Measurements from ENCODE around the gene KRTAP10-1.

The KRTAP10-1 gene

DNA sequence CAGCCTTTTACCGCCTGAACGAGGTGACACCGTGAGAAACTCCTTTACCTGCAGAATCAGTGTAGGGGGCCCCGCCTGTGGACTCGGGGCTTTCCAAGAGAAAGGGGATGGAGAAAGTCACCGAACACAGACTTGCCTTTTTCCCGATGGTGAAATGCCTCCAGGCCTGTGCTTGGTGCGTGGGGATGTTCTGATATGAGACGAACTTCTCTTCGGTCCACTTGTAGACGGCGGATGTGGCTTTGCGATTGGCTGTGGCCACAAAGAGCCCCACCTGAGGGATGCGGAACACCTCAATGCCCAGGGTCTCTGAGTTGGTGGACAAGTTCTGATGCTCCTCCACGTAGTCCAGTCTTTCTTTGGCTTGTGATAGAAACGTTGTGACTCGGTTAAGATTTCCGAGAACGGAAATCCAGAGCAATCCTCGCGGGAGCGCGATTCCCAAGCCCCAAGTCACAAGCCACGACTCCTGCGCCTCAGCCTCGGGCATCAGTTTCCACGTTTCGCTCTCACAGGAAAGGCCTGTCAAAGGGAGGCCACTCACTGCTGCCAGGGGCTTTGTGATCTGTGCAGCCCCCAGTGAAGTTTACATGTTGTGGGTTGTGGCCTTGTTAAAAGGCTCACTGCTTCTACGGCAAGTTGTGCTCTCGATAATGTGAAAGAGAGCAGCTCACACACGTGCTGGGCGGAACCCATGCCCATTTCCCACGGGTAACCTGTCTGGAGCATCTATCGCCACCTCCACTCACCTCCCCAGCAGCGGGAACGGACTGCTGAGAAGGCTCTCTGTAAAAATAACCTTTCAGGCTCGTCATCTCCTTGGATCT lies 12.6 kb downstream of the KRTAP10-1 start:
- DNase-seq, result no peak
- Histone ChIP-seq H3K14ac (ENCODE audit: low read length) (no peak overlapping the region), H4K8ac (ENCODE audit: low read depth, low read length) (no peak overlapping the region), H4K91ac (ENCODE audit: low read depth, low read length) (no peak overlapping the region), H3K4me1 (ENCODE audit: control insufficient read depth in 1 of 2, insufficient read depth in 2 of 2, low read length in 2 of 2) (no peaks in the 10 kb centered on the region), H3K4me2 (ENCODE audit: low read length) (no peak overlapping the region), H3K4ac (ENCODE audit: low read depth, low read length) (no peak overlapping the region), H2AK5ac (ENCODE audit: low read length) (no peak overlapping the region), H4K12ac (ENCODE audit: low read depth, low read length) (no peak overlapping the region), H3K4me3 (ENCODE audit: low read depth, low read length) (no peak overlapping the region), H2BK12ac (ENCODE audit: low read length) (no peak overlapping the region), H3K79me1 (ENCODE audit: low read length) (no peaks in the 10 kb centered on the region), H3K27me3 (ENCODE audit: insufficient read depth, low read length) (no peaks in the 10 kb centered on the region), H3K18ac (ENCODE audit: low read length) (no peak overlapping the region), H2AFZ (ENCODE audit: insufficient read depth, low read length, poor library complexity) (no peak overlapping the region), H3K9ac (ENCODE audit: low read length) (no peak overlapping the region), H3K9me3 (ENCODE audit: insufficient read depth, low read depth, low read length) (no peaks in the 10 kb centered on the region), H3K36me3 (ENCODE audit: control insufficient read depth in 1 of 2, insufficient read depth in 2 of 2, low read length in 2 of 2) (no peaks in the 10 kb centered on the region), H2BK5ac (ENCODE audit: low read depth, low read length, poor library complexity) (no peak overlapping the region), H3K79me2 (ENCODE audit: control insufficient read depth, insufficient read depth, low read length, poor library complexity) (no peaks in the 10 kb centered on the region), H3K27ac (ENCODE audit: low read depth, low read length) (no peak overlapping the region), H3K23ac (ENCODE audit: low read length) (no peak overlapping the region), H2BK120ac (ENCODE audit: insufficient read depth, low read length, poor library complexity) (no peak overlapping the region)
- WGBS (ENCODE audit: extremely low coverage, insufficient coverage, insufficient read length), result no CpG with 5 or more reads among the region's 37 CpGs

GRCh38 chr21:44526096-44526997 lies 13.6 kb downstream of the KRTAP10-1 start:
- WGBS (ENCODE audit: extremely low coverage, insufficient coverage, insufficient read length), result no CpG with 5 or more reads among the region's 12 CpGs
- Histone ChIP-seq H3K79me1 (ENCODE audit: low read length) (no peaks in the 10 kb centered on the region), H3K14ac (ENCODE audit: low read length) (no peak overlapping the region), H3K9ac (ENCODE audit: low read length) (no peak overlapping the region), H4K91ac (ENCODE audit: low read depth, low read length) (no peak overlapping the region), H3K18ac (ENCODE audit: low read length) (no peak overlapping the region), H3K4ac (ENCODE audit: low read depth, low read length) (no peak overlapping the region), H4K12ac (ENCODE audit: low read depth, low read length) (no peak overlapping the region), H3K27ac (ENCODE audit: low read depth, low read length) (no peak overlapping the region), H2AFZ (ENCODE audit: insufficient read depth, low read length, poor library complexity) (no peak overlapping the region), H2AK5ac (ENCODE audit: low read length) (no peak overlapping the region), H3K27me3 (ENCODE audit: insufficient read depth, low read length) (no peaks in the 10 kb centered on the region), H4K8ac (ENCODE audit: low read depth, low read length) (no peak overlapping the region), H3K9me3 (ENCODE audit: insufficient read depth, low read depth, low read length) (no peaks in the 10 kb centered on the region), H2BK120ac (ENCODE audit: insufficient read depth, low read length, poor library complexity) (no peak overlapping the region), H3K36me3 (ENCODE audit: control insufficient read depth in 1 of 2, insufficient read depth in 2 of 2, low read length in 2 of 2) (no peaks in the 10 kb centered on the region), H3K4me3 (ENCODE audit: low read depth, low read length) (no peak overlapping the region), H2BK12ac (ENCODE audit: low read length) (no peak overlapping the region), H3K4me1 (ENCODE audit: control insufficient read depth in 1 of 2, insufficient read depth in 2 of 2, low read length in 2 of 2) (no peaks in the 10 kb centered on the region), H3K23ac (ENCODE audit: low read length) (no peak overlapping the region), H3K4me2 (ENCODE audit: low read length) (no peak overlapping the region), H2BK5ac (ENCODE audit: low read depth, low read length, poor library complexity) (no peak overlapping the region), H3K79me2 (ENCODE audit: control insufficient read depth, insufficient read depth, low read length, poor library complexity) (no peaks in the 10 kb centered on the region)
- DNase-seq, result no peak

GRCh38 chr21:44525391-44526095 lies 14.5 kb downstream of the KRTAP10-1 start:
- no peak overlapping the region for H4K12ac ChIP-seq (ENCODE audit: low read depth, low read length)
- H3K23ac ChIP-seq (ENCODE audit: low read length), result no peak overlapping the region
- no peak overlapping the region for H3K27ac ChIP-seq (ENCODE audit: low read depth, low read length)
- H2BK12ac ChIP-seq (ENCODE audit: low read length), result no peak overlapping the region
- no peaks in the 10 kb centered on the region for H3K79me2 ChIP-seq (ENCODE audit: control insufficient read depth, insufficient read depth, low read length, poor library complexity)
- H4K8ac ChIP-seq (ENCODE audit: low read depth, low read length), result no peak overlapping the region
- no peaks in the 10 kb centered on the region for H3K79me1 ChIP-seq (ENCODE audit: low read length)
- no peak for DNase-seq
- H3K36me3 ChIP-seq (ENCODE audit: control insufficient read depth in 1 of 2, insufficient read depth in 2 of 2, low read length in 2 of 2), result no peaks in the 10 kb centered on the region
- H3K4ac ChIP-seq (ENCODE audit: low read depth, low read length), result no peak overlapping the region
- no CpG with 5 or more reads among the region's 20 CpGs for WGBS (ENCODE audit: extremely low coverage, insufficient coverage, insufficient read length)
- H3K9ac ChIP-seq (ENCODE audit: low read length), result no peak overlapping the region
- no peak overlapping the region for H3K4me3 ChIP-seq (ENCODE audit: low read depth, low read length)
- no peak overlapping the region for H2AK5ac ChIP-seq (ENCODE audit: low read length)
- no peak overlapping the region for H2BK120ac ChIP-seq (ENCODE audit: insufficient read depth, low read length, poor library complexity)
- H4K91ac ChIP-seq (ENCODE audit: low read depth, low read length), result no peak overlapping the region
- no peaks in the 10 kb centered on the region for H3K27me3 ChIP-seq (ENCODE audit: insufficient read depth, low read length)
- peaks cover 3 to 7% of the 10 kb centered on the region in 2 experiments for H3K4me1 ChIP-seq (ENCODE audit: control insufficient read depth in 1 of 2, insufficient read depth in 2 of 2, low read length in 2 of 2)
- H3K9me3 ChIP-seq (ENCODE audit: insufficient read depth, low read depth, low read length), result no peaks in the 10 kb centered on the region
- no peak overlapping the region for H2BK5ac ChIP-seq (ENCODE audit: low read depth, low read length, poor library complexity)
- H3K14ac ChIP-seq (ENCODE audit: low read length), result no peak overlapping the region
- no peak overlapping the region for H3K18ac ChIP-seq (ENCODE audit: low read length)
- no peak overlapping the region for H3K4me2 ChIP-seq (ENCODE audit: low read length)
- no peak overlapping the region for H2AFZ ChIP-seq (ENCODE audit: insufficient read depth, low read length, poor library complexity)
